ENCODE results near the gene ECHDC3.

GRCh38 chr10:11756766-11757315 lies 14.7 kb downstream of the ECHDC3 start:
- TF ChIP-seq YBX1 (IDR thresholded peaks at IDR 0.05) (no peak), ETV6 (conservative IDR thresholded peaks at IDR 0.05 in 1 of 2, IDR thresholded peaks at IDR 0.05 in 1 of 2; ENCODE audit: borderline replicate concordance in 1 of 2, low read depth in 1 of 2) (no peak), CTCF (IDR thresholded peaks at IDR 0.05 in 2 of 3, conservative IDR thresholded peaks at IDR 0.05 in 1 of 3; ENCODE audit: control insufficient read depth in 2 of 3, extremely low read depth in 1 of 3, insufficient read depth in 1 of 3, low read depth in 3 of 3, low read length in 3 of 3) (no peak), RAD21 (IDR thresholded peaks at IDR 0.05; ENCODE audit: insufficient read depth, low read depth, low read length) (no peak), POLR2A (IDR thresholded peaks at IDR 0.05; ENCODE audit: low read depth, low read length) (no peak), SMARCA5 (IDR thresholded peaks at IDR 0.05) (no peak), LARP7 (IDR thresholded peaks at IDR 0.05) (no peak), POLR2AphosphoS5 (IDR thresholded peaks at IDR 0.05; ENCODE audit: low read length) (no peak), MAX (IDR thresholded peaks at IDR 0.05; ENCODE audit: low read depth, low read length) (no peak), CHD2 (IDR thresholded peaks at IDR 0.05; ENCODE audit: borderline replicate concordance, low read depth, low read length) (no peak)
